Measurements from ENCODE around the gene PRKAG1. TPM values are rescaled to one million over a fixed set of nuclear protein-coding genes. Genes with fewer than 3 reads are reported as not detected.

The PRKAG1 gene
- total and polyA plus RNA-seq, 10 of the 15 experiments (the other 5 are each of a cell fraction or from before 2014, with no cell fraction given) = 44.5 to 91.6 (median 60.9) TPM

GRCh38 chr12:48986720-48987291, 31.8 kb downstream of the PRKAG1 start (continued):
- TF ChIP-seq ZNF687 (IDR thresholded peaks at IDR 0.05) = no peak

GRCh38 chr12:48985901-48986300, 32.7 kb downstream of the PRKAG1 start:
- FAIRE-seq (no peak), DNase-seq (ENCODE audit: low read depth, low spot score) (no peak), ATAC-seq (no peak)
- no peak overlapping the region for H3K4me3 ChIP-seq
- H2AFZ ChIP-seq (ENCODE audit: control insufficient read depth, low read depth, low read length) = no peak overlapping the region
- H3K4me1 ChIP-seq (ENCODE audit: control insufficient read depth, insufficient read depth, low read length) = peaks cover 5% of the 10 kb centered on the region
- ChIA-PET RAD21 (ENCODE audit: unreplicated experiment) (interaction anchor here (0.6 to 3.3 kb wide), 2 partner anchors 62 to 133 kb away, joined by 3 to 35 read pairs; partner anchors contain the start of gene FKBP11), CTCF (interaction anchor here (0.9 to 6.8 kb wide), 7 partner anchors 8 to 133 kb away, joined by 3 to 93 read pairs (median 27); partner anchors contain the start of genes DDX23, FKBP11, WNT1 and WNT10B), SMC1A (ENCODE audit: uncharacterized antibody, unreplicated experiment) (interaction anchor here (1.1 kb wide), 1 partner anchor 11 kb away, joined by 3 read pairs; no protein-coding TSS in a partner anchor), POLR2A (interaction anchor here (0.6 kb wide), 1 partner anchor 14 kb away, joined by 3 read pairs; the partner anchor contains the start of gene WNT10B)
- no peaks in the 10 kb centered on the region for H3K9me3 ChIP-seq (replicated peaks; ENCODE audit: control insufficient read depth, insufficient read depth, low read length)
- in situ Hi-C loops (cut with MboI) (no loop called here), intact Hi-C loops (cut with micrococcal nuclease; ENCODE audit: unreplicated experiment) (no loop called here)
- peaks cover 14 to 25% of the 10 kb centered on the region in 2 experiments for H3K27me3 ChIP-seq (replicated peaks in 1 of 2; ENCODE audit: control insufficient read depth in 2 of 2, insufficient read depth in 2 of 2, low read length in 1 of 2)
- BruUV-seq (replicated peaks) = no TSS peak
- H3K27ac ChIP-seq (ENCODE audit: control insufficient read depth, insufficient read depth) = no peak overlapping the region
- no peaks in the 10 kb centered on the region; the same call in 1 of the 2 replicates for H4K20me1 ChIP-seq (ENCODE audit: control insufficient read depth, insufficient read depth)
- no peak overlapping the region for H3K9ac ChIP-seq (ENCODE audit: control insufficient read depth, insufficient read depth, low read length)
- H3K36me3 ChIP-seq (ENCODE audit: control insufficient read depth in 2 of 2, insufficient read depth in 2 of 2, low read length in 1 of 2) = no peaks in the 10 kb centered on the region
- no peaks in the 10 kb centered on the region for H3K79me2 ChIP-seq (ENCODE audit: control insufficient read depth, insufficient read depth, low read length)
- no peak overlapping the region for H3K4me2 ChIP-seq (ENCODE audit: control insufficient read depth, insufficient read depth)
- WGBS (ENCODE audit: insufficient coverage, insufficient replicate concordance, low lambda C conversion rate, missing lambda C conversion rate) = 46% methylated on average over 2 of the region's 2 CpGs
- TF ChIP-seq ZBTB33 (IDR thresholded peaks at IDR 0.05) (no peak), CHD4 (IDR thresholded peaks at IDR 0.05) (no peak), RBBP5 (conservative IDR thresholded peaks at IDR 0.05) (no peak), ZNF592 (IDR thresholded peaks at IDR 0.05) (no peak), RELB (IDR thresholded peaks at IDR 0.05; ENCODE audit: low read depth) (no peak), HDAC6 (IDR thresholded peaks at IDR 0.05; ENCODE audit: unreplicated experiment) (no peak), MTA3 (IDR thresholded peaks at IDR 0.05; ENCODE audit: borderline replicate concordance, low read length) (no peak)

Data from GM12878 (cell line).